ENCODE measurements around the gene LIPG. TPM values are rescaled to one million over a fixed set of nuclear protein-coding genes. Genes with fewer than 3 reads are reported as not detected.

LIPG gene
- total RNA-seq, 1 experiment from 2014 or later = 6.8 TPM

- no peak for DNase-seq (ENCODE audit: low spot score)
- no peak; the same call in 1 of the 2 replicates for ATAC-seq
- no peaks in the 10 kb centered on the region for H3K9me3 Mint-ChIP-seq
- CTCF ChIA-PET = interaction anchor here (1.7 kb wide), 1 partner anchor 9 kb away, joined by 5 read pairs; no protein-coding TSS in a partner anchor
- H3K4me1 Mint-ChIP-seq = peaks cover 23% of the 10 kb centered on the region
- no peak overlapping the region for H3K27ac Mint-ChIP-seq
- no peaks in the 10 kb centered on the region for H3K36me3 Mint-ChIP-seq
- peaks cover 15% of the 10 kb centered on the region for H3K27me3 Mint-ChIP-seq (ENCODE audit: low read depth)
- POLR2A ChIA-PET = no interaction called here
- TF ChIP-seq E2F1 (CRISPR knock-in tag; IDR thresholded peaks at IDR 0.05) = no peak
- TF ChIP-seq HMGA2 (CRISPR knock-in tag; IDR thresholded peaks at IDR 0.05) = peak; percentile 42; the same call in 1 of the 2 replicates
- H3K4me3 Mint-ChIP-seq = no peak overlapping the region
These were observed 57.2 kb downstream of the LIPG start for GRCh38 chr18:49618742-49619681.

GRCh38 chr18:49619801-49620200 lies 57.9 kb downstream of the LIPG start:
- ATAC-seq (no peak), DNase-seq (ENCODE audit: low spot score) (no peak)
- Mint-ChIP-seq H3K36me3 (no peaks in the 10 kb centered on the region), H3K27me3 (ENCODE audit: low read depth) (peaks cover 12% of the 10 kb centered on the region), H3K27ac (no peak overlapping the region), H3K4me3 (no peak overlapping the region), H3K9me3 (no peaks in the 10 kb centered on the region), H3K4me1 (peaks cover 18% of the 10 kb centered on the region)
- POLR2A ChIA-PET = no interaction called here
- CTCF ChIA-PET = interaction anchor here (1.7 kb wide), 1 partner anchor 8 kb away, joined by 5 read pairs; no protein-coding TSS in a partner anchor
- TF ChIP-seq ZNF425 (CRISPR knock-in tag; conservative IDR thresholded peaks at IDR 0.05) = no peak
- no peak for TF ChIP-seq GRHL2 (CRISPR knock-in tag; IDR thresholded peaks at IDR 0.05; ENCODE audit: insufficient replicate concordance, severe bottlenecking)
- no peak for TF ChIP-seq FOXK1 (CRISPR knock-in tag; IDR thresholded peaks at IDR 0.05)
- TF ChIP-seq NFATC4 (CRISPR knock-in tag; IDR thresholded peaks at IDR 0.05) = no peak
- TF ChIP-seq NR1H2 (CRISPR knock-in tag; IDR thresholded peaks at IDR 0.05) = no peak
- TF ChIP-seq ZNF138 (CRISPR knock-in tag; conservative IDR thresholded peaks at IDR 0.05) = no peak
- no peak for TF ChIP-seq KAT7 (CRISPR knock-in tag; IDR thresholded peaks at IDR 0.05; ENCODE audit: borderline replicate concordance)
- TF ChIP-seq HMGXB4 (CRISPR knock-in tag; IDR thresholded peaks at IDR 0.05) = no peak
- TF ChIP-seq NFYB (CRISPR knock-in tag; conservative IDR thresholded peaks at IDR 0.05; ENCODE audit: low read depth) = no peak
- no peak for TF ChIP-seq ERG (CRISPR knock-in tag; IDR thresholded peaks at IDR 0.05)
- TF ChIP-seq JUN (CRISPR knock-in tag; IDR thresholded peaks at IDR 0.05) = no peak
- no peak for TF ChIP-seq ZNF416 (CRISPR knock-in tag; IDR thresholded peaks at IDR 0.05)
- TF ChIP-seq TP53 (CRISPR knock-in tag; IDR thresholded peaks at IDR 0.05) = no peak
- TF ChIP-seq CREM (CRISPR knock-in tag; IDR thresholded peaks at IDR 0.05) = no peak
